Prostate gland (tissue), 2 donors: Measurements from ENCODE around the gene CABLES2.

Experiments used
- CTCF ChIP-seq, 4 experiments: fragments of 200-600 bp in 2 of 4; fragments of 450-650 bp in 2 of 4; sonication (generic) in 2 of 4; IDR thresholded peaks; 1 replicate in 3 of 4; 2 replicates in 1 of 4; pipeline ENCODE4 v1.5.1; 2016 to 2019; ENCODE audit warnings: antibody characterized with exemption in 4 of 4, mild to moderate bottlenecking in 2 of 4, moderate library complexity in 2 of 4
- POLR2A ChIP-seq: fragments of 450-650 bp; IDR thresholded peaks from one replicate; pipeline ENCODE4 v1.6.1; 2016; ENCODE audit warnings: antibody characterized with exemption, mild to moderate bottlenecking

- TF ChIP-seq CTCF (IDR thresholded peaks at IDR 0.05) (no peak), POLR2A (no peak)
These were observed 49.9 kb downstream of the CABLES2 start for GRCh38 chr20:62357187-62357667.
